Activated T-helper 2 cell treated with anti-CD3 and anti-CD28 coated beads, Interferon-gamma antibody, Interleukin-2, Interleukin-4, amounts not matched to agents 10 μg/mL and 5 μg/mL and 100 μg/mL, durations not matched to agents 14 hours and 24 hours and 36 hours (primary cell): Measurements from ENCODE around the gene TSPAN15. TPM values are rescaled to one million over a fixed set of nuclear protein-coding genes. Genes with fewer than 3 reads are reported as not detected.

ENCODE experiments used
- DNase-seq: peaks from one replicate; pipeline ENCODE4 v3.0.0; 2021; ENCODE audit warnings: low spot score
- H3K27ac Mint-ChIP-seq: one replicate; pipeline ENCODE4 v1.8.0; 2021; ENCODE audit warnings: mixed read lengths
- H3K27me3 Mint-ChIP-seq: one replicate; pipeline ENCODE4 v1.8.0; 2021; ENCODE audit warnings: low read depth, mixed read lengths
- H3K36me3 Mint-ChIP-seq: one replicate; pipeline ENCODE4 v1.8.0; 2021; ENCODE audit warnings: low read depth, mixed read lengths
- H3K4me1 Mint-ChIP-seq: one replicate; pipeline ENCODE4 v1.8.0; 2021; ENCODE audit warnings: low read depth, mixed read lengths
- H3K4me3 Mint-ChIP-seq: one replicate; pipeline ENCODE4 v1.8.0; 2021; ENCODE audit warnings: low read depth, mild to moderate bottlenecking, moderate library complexity, mixed read lengths
- H3K9me3 Mint-ChIP-seq: one replicate; pipeline ENCODE4 v1.8.0; 2021; ENCODE audit warnings: mixed read lengths
- intact Hi-C: fragments of 100-400 bp; cut with micrococcal nuclease; formaldehyde crosslinking; loops from one replicate; pipeline ENCODE4 v1.15.1; 2023
- total RNA-seq: library from RNA; stranded (reverse); gene quantifications from 2 replicates; pipeline ENCODE4 v1.2.3, GENCODE V29; 2022

TSPAN15 gene
- total RNA-seq, 1 donor from 2014 or later: 0.55 TPM

GRCh38 chr10:69466689-69467088 is 15.4 kb downstream of the TSPAN15 start:
- H3K27ac Mint-ChIP-seq: no peak overlapping the region
- peaks cover 8% of the 10 kb centered on the region for H3K27me3 Mint-ChIP-seq
- intact Hi-C loops: no loop called here
- no peak for DNase-seq
- H3K36me3 Mint-ChIP-seq: no peaks in the 10 kb centered on the region
- no peak overlapping the region for H3K4me3 Mint-ChIP-seq
- no peaks in the 10 kb centered on the region for H3K9me3 Mint-ChIP-seq
- peaks cover 9% of the 10 kb centered on the region for H3K4me1 Mint-ChIP-seq

- peaks cover 12% of the 10 kb centered on the region for H3K27me3 Mint-ChIP-seq
- no peak overlapping the region for H3K27ac Mint-ChIP-seq
- H3K4me3 Mint-ChIP-seq: no peak overlapping the region
- intact Hi-C loops: no loop called here
- H3K36me3 Mint-ChIP-seq: no peaks in the 10 kb centered on the region
- DNase-seq: no peak
- H3K9me3 Mint-ChIP-seq: no peaks in the 10 kb centered on the region
- H3K4me1 Mint-ChIP-seq: peaks cover 9% of the 10 kb centered on the region
Observed at GRCh38 chr10:69467928-69468750, 16.9 kb downstream of the TSPAN15 start.

DNA sequence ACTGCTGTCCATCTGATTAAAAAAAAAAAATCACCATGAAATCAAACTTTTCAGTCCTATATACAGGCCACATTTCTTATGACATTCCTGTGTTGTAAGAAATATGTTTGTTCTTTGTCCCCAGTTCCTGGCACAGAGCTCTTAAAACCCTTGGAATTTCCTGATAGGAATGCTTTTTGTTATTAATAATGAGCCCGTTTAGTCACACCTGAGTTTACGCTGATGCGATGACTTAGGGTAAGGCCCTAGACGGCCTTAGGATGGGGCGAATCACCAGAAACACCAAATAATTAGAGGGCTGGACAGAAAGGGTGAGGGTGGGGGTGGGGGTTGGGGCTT is 17.5 kb downstream of the TSPAN15 start:
- Mint-ChIP-seq H3K9me3 (no peaks in the 10 kb centered on the region), H3K4me1 (peaks cover 9% of the 10 kb centered on the region), H3K4me3 (no peak overlapping the region), H3K27me3 (peaks cover 12% of the 10 kb centered on the region), H3K36me3 (no peaks in the 10 kb centered on the region), H3K27ac (no peak overlapping the region)
- intact Hi-C loops: no loop called here
- DNase-seq: no peak

GRCh38 chr10:69469976-69470375 is 18.7 kb downstream of the TSPAN15 start:
- no peak for DNase-seq
- H3K27ac Mint-ChIP-seq: no peak overlapping the region
- peaks cover 12% of the 10 kb centered on the region for H3K27me3 Mint-ChIP-seq
- intact Hi-C loops: no loop called here
- H3K4me1 Mint-ChIP-seq: peaks cover 8% of the 10 kb centered on the region
- no peaks in the 10 kb centered on the region for H3K36me3 Mint-ChIP-seq
- no peak overlapping the region for H3K4me3 Mint-ChIP-seq
- H3K9me3 Mint-ChIP-seq: no peaks in the 10 kb centered on the region

DNA sequence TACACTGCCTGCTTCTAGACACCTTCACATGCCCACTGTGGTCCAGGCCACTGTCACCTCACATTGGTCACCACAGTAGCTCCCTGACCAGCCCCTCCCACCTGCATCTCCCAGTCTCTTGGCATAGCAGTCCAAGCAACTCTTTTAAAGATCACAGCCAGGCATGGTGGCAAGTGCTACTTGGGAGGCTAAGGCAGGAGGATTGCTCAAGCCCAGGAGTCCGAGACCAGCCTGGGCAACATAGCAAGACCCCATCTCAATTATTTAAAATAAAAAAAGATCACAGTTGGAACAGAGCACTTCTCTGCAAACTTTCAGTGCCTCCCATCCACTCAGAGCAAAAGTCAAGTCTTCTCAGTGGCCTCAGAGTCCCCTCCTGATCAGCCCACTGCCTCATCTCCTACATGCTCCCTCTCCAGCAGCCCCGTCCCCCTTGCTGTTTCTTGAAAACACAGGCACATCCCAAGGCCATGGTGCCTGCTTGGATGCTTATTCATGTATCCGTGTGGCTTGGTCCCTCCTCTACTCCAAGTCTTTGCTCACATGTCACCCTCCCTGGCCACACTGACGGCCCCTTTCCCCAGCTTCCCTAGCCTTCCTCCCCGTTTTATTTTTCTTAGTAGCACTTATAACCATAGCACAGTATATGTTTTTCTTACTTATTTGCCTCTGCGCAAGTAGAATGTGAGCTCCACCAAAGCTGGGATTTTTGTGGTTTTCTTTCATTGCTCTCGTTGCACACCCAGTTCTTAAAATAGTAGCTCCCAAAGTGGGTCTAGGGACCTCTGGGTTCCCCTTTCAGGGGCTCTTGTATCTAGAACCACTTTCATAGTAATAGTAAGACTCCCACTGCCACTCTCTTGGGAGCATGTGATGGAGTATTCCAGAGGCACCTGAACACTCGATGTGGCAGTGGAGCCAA is 19.5 kb downstream of the TSPAN15 start:
- H3K4me3 Mint-ChIP-seq: no peak overlapping the region

DNA sequence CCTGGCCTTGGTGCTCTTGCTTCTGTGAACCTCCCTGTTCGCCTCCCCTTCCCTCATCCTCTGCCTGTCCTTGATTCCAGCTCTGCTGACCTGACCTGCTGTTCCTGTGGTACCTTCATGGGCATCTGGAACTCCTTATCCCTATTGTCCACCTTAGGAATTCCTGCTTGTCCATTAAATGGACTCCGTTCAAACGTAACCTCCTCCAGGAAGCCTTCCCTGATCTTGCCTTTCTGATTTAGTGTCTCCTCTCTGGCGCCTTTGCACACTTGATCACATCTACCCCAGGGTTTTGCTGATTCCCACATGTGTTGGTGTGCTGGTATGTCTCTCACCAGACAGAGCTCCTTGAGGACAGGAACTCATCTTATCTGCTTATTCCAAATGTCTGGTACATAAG is 20.9 kb downstream of the TSPAN15 start:
- Mint-ChIP-seq H3K9me3 (no peaks in the 10 kb centered on the region), H3K27ac (no peak overlapping the region), H3K4me1 (peaks cover 2% of the 10 kb centered on the region), H3K27me3 (peaks cover 12% of the 10 kb centered on the region), H3K36me3 (no peaks in the 10 kb centered on the region), H3K4me3 (no peak overlapping the region)
- intact Hi-C loops: no loop called here
- no peak for DNase-seq

More for the DNA sequence above, 19.5 kb downstream of the TSPAN15 start:
- no peak overlapping the region for H3K27ac Mint-ChIP-seq
- peaks cover 2% of the 10 kb centered on the region for H3K4me1 Mint-ChIP-seq
- no peaks in the 10 kb centered on the region for H3K36me3 Mint-ChIP-seq
- H3K9me3 Mint-ChIP-seq: no peaks in the 10 kb centered on the region
- no peak for DNase-seq
- H3K27me3 Mint-ChIP-seq: peaks cover 12% of the 10 kb centered on the region
- intact Hi-C loops: no loop called here

DNA sequence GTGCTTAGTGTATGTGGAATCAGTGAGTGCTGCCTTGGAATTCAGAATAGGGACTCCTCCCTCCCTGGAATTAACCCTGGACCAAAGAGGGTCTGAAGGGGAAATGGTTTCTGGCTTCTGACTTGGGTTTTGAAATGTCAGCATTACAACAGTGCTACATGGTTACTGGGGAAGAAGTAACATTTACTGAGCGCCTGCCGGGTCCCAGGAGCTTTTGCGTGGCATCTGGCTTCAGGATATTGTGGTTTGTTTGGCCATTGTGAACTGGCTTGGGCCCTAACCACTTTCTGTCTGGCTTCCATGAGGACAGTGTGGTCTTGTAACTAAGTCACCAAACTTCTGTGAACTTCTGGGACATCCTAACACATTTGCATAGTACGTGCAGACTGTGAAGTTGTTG is 21.3 kb downstream of the TSPAN15 start:
- no peak for DNase-seq
- peaks cover 12% of the 10 kb centered on the region for H3K27me3 Mint-ChIP-seq
- intact Hi-C loops: no loop called here
- H3K4me1 Mint-ChIP-seq: peaks cover 2% of the 10 kb centered on the region
- H3K4me3 Mint-ChIP-seq: no peak overlapping the region
- no peak overlapping the region for H3K27ac Mint-ChIP-seq
- no peaks in the 10 kb centered on the region for H3K9me3 Mint-ChIP-seq
- no peaks in the 10 kb centered on the region for H3K36me3 Mint-ChIP-seq

GRCh38 chr10:69473304-69473990 is 22.2 kb downstream of the TSPAN15 start:
- H3K27ac Mint-ChIP-seq: no peak overlapping the region

GRCh38 chr10:69474742-69475432 is 23.6 kb downstream of the TSPAN15 start:
- Mint-ChIP-seq H3K9me3 (no peaks in the 10 kb centered on the region), H3K4me3 (no peak overlapping the region), H3K27me3 (peaks cover 11% of the 10 kb centered on the region), H3K4me1 (no peaks in the 10 kb centered on the region), H3K36me3 (no peaks in the 10 kb centered on the region), H3K27ac (no peak overlapping the region)
- intact Hi-C loops: no loop called here
- no peak for DNase-seq

More at GRCh38 chr10:69473304-69473990, 22.2 kb downstream of the TSPAN15 start:
- H3K4me1 Mint-ChIP-seq: peaks cover 2% of the 10 kb centered on the region
- DNase-seq: no peak
- intact Hi-C loops: no loop called here
- H3K27me3 Mint-ChIP-seq: peaks cover 12% of the 10 kb centered on the region
- no peaks in the 10 kb centered on the region for H3K36me3 Mint-ChIP-seq
- H3K4me3 Mint-ChIP-seq: no peak overlapping the region
- no peaks in the 10 kb centered on the region for H3K9me3 Mint-ChIP-seq

DNA sequence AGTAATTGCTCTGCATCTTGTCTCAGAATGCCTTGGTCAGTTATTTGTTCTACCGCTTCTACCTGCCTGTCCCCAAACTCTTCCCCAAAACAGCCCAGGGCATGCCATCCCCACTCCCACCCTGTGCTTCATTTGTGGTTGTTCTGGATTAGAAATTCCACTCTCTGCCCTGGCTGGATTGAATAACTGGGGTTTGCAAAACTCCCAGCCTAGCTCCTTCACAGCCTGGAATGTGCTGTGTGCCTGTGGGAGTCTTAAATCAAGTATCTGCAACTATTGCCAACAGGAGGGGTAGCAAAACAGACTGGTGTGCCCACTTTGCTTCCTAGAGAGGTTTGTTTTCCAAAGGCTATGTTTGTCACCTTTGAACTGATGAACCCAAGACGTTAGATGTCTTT is 24.2 kb downstream of the TSPAN15 start:
- Mint-ChIP-seq H3K9me3 (no peaks in the 10 kb centered on the region), H3K27me3 (peaks cover 9% of the 10 kb centered on the region), H3K27ac (no peak overlapping the region), H3K4me1 (no peaks in the 10 kb centered on the region), H3K4me3 (no peak overlapping the region), H3K36me3 (no peaks in the 10 kb centered on the region)
- DNase-seq: no peak
- intact Hi-C loops: no loop called here

DNA sequence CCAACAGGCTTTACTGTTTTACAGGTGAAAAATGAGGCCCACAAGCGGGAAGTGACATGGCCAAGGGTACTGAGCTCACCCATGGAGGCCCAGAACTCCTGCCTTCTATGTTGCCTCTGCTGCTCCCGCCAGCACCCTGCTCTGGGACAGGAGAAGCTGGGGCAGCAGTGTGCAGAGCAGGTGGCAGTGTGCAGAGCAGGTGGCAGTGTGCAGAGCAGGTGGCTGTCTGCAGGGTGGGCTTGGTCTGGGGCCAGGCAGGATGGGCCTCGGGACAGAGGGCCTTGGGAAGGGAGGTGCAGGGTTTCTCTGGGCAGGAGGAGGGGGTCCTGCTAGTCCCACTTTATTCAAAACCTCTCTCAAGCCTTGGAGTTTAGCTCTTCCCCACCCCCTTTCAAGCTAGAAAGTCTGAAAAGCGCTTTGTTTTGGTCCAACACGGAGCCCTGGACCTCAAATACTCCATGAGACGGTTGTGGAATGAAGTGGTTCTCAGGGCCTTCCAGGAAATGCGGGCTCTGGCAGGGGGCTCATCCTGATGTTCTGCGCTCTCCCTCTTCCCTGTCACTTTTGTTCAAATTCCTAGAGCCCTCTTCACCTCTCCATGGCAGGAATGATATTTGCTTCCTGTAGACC is 26.8 kb downstream of the TSPAN15 start:
- no peaks in the 10 kb centered on the region for H3K36me3 Mint-ChIP-seq
- intact Hi-C loops: no loop called here
- no peak overlapping the region for H3K4me3 Mint-ChIP-seq
- no peak for DNase-seq
- no peak overlapping the region for H3K27ac Mint-ChIP-seq
- H3K4me1 Mint-ChIP-seq: no peaks in the 10 kb centered on the region
- H3K9me3 Mint-ChIP-seq: no peaks in the 10 kb centered on the region
- H3K27me3 Mint-ChIP-seq: peaks cover 3% of the 10 kb centered on the region
